ENCODE data around the gene ELMO2.
"Not testable (repeated sequence)": the region's sequence is repeated elsewhere in the genome, so short reads cannot be mapped to it uniquely, and the experiment has no call there.

Gene ELMO2

DNA sequence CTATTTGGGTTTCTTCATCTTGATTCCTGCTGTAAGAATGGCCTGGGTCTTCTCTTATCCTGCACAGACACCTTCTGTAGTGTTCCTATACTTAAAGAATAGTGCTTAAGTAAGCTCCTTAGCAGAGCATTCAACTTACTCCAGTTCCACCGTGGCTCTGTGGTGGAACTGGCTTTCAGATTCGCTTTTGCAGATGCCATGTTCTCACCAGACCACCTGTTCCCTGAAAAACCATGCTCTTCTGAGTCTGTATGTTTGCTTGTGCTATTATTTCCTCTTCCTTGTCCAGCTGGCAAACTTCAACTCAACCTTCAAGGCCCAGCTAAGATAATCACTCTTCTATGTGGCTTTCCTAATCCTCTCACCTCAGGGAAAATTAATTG lies 4.9 kb downstream of the ELMO2 start:
- no peak for DNase-seq

DNA sequence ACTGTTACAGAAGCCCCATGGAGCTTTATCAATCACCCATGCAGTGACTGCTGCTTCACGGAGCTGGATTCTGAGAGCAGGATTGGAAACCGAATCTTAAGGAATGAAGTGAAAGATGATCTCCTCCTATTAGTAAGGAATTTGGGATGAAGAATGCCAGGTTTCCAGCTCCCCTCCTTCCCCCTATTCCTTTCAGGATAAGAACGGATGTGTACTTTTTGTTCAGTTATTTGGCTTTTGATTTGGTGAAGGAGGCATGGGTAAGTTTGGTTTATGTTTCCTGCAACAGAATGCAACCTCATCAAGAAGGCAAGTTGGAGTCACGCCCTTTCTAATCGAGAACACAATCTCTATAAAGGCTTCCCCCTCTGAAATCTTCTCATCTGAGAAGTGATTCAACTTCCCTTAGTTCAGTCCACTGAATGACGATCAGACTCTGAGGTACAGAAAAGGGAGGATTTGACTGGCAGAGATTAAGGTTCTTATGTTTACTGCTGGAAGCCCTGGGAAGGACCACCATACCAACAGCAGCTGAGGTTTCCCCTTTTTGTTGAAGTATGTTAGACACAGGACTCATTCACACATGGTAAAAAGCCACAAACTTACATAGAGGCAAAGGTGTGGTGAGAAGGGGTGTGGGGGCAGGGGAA lies 5.5 kb downstream of the ELMO2 start:
- DNase-seq: no peak

DNA sequence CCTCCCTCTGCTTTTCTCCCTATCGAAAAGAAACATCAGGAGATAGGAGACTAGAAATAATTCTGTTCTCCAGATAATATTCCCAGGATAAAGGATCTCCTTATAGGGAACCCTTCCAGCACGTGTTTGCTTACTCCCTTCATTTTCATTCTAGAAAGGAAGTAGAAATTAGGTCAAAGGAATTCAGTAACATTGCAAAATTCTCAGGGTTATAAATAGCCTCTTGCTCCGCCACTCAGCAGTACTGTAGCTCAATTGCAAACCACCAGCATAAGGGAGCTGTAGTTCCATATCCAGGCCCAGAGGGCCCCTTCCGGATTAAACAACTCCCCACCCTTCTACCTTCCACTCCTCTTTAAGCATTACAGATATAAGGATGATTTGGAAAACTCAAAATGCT lies 6.2 kb downstream of the ELMO2 start:
- DNase-seq: no peak

DNA sequence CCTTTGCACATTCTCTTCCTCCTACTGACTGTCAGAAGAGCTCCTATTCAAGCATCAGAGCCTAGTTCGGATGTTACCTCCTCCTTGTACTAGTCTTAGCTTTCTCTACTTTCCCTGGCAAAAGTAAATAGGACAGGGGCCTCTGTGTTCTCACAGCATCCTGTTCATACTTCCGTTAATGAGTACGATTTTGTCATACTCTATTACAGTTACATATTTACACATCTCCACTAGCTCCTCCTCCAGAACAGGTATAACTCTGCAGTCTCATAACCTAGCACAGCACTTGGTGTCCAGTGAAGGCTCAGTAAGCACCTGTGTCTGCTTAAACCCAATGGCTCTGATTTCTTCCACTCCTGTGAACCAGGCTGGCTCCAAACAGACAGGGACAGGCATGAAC lies 7.0 kb downstream of the ELMO2 start:
- no peak for DNase-seq

DNA sequence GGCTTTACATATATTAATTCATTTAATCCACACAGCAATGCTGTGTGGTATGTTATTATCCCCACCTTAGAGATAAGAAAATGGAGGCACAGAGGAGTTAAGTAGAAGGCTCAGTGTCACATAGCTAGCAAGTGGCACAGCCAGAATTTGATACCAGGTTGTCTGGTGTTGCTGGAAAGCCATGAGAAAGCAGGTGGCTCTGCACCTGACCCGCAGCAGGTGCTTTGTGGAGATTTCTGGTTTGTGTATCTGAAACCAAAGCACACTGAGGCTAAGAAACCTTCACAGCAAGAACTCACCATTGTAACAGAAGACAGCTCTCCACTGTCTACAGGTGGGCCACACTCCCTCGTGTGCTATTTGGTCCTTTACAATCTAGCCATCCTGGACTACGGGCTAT lies 7.5 kb downstream of the ELMO2 start:
- DNase-seq: no peak

- no peak for DNase-seq
These were observed 10.2 kb downstream of the ELMO2 start for GRCh38 chr20:46396052-46396740.

DNA sequence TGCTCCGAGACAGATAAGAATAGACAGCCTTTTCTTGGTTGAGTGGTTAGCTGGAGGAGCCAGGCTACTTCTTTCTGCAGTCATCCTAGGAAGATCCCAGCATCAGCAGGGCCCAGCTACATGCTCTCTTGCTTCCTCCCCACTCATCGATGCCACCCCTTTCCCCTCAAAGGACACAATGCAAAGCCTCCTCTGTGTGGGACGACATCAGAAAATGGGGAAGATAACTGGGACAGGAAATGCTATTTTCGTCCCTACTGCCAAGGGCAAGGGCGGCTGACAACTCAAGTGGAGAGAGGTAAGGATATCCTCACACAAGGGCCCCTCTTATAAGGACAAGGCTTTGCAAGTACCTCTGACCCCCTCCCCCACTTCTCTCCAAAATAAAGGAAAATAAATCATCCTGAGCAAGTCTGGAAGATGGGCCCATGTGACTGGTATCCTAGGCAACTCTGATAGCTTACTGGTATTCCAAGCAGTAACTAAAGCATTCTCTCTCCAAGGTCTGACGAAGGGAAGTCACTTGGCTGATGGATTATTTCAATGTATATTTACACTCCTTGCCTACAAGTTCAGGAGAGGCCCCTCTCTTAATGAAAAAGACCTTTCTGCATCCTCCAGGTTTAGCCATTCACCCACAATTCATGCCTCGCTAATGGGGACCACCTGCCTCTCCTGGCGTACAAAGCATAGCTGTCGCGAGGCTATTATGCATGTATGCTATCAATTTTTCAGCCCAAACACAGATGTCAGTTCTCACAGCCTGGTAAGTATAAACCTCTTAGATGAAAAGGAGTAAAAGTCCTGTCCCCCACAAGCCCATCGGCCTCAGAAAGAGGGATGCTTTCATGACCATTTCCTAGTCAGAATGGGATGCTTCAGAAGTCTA lies 11.3 kb downstream of the ELMO2 start:
- no peak for DNase-seq

DNA sequence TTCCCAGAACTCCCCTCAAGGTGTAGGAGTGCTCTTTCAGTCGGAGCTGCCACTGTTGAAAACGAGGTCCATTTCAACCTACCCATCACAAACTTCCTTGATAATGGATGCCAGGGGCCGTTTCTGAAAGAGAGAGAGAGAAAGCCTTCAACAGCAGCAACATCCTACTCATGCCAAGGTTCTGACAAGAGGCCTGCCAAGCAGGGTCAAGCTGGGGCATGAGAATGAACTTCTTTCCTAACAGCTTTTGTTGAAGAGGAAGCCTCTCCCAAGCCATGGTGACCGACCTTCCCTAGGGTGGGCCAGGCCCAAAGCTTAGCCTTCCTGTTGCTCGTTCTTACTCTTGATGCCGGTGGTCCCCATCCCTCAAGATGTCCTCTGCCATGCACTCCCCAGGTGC lies 12.4 kb downstream of the ELMO2 start:
- DNase-seq: no peak

DNA sequence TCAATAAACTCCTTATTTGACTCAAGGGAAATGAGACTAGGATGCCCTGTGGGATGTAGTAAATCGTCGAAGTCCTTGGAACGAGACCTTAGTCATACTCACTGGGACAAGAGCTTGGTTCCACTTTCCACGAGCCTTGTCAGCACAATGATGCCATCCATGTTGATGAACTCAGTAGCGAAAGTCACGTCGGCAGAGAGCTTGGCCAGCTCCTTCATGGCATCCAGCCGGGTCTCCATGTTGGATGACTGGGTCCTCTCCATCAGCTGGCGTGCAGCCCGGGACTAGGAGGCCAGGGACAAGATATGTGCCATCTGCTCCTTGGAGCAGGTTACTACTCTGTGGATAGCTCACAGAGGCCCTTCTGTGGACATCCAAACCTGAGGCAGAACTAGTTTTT lies 17.5 kb downstream of the ELMO2 start:
- no peak for DNase-seq

DNA sequence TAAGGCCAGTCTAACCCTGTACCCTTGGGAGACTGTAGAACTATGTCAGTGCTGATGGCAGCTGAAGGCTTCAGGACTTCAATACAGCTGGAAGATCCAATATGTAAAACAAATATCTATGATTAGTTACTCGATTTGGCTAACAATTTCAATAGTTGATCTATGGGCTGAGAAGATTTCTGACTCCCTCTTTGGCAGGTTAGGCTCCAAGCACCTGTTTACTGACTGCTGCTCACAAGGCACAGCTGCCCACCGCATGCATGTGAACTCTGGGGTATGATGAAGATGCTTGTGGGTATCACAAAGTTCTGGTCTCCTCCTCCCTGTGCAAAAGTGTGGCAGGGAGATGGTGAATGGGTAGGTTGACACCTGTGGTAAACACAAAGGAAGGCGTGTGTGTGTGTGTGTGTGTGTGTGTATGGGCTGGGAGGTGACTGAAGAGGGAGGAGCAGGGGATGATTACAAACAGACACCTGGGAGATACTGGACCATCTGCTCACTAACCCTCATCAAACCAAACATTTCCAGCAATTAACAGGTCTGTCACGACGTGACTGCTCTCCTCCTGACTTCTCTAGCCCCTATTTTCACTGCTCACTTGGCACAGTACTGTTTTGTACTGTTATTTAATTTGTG lies 18.1 kb downstream of the ELMO2 start:
- DNase-seq: no peak

DNA sequence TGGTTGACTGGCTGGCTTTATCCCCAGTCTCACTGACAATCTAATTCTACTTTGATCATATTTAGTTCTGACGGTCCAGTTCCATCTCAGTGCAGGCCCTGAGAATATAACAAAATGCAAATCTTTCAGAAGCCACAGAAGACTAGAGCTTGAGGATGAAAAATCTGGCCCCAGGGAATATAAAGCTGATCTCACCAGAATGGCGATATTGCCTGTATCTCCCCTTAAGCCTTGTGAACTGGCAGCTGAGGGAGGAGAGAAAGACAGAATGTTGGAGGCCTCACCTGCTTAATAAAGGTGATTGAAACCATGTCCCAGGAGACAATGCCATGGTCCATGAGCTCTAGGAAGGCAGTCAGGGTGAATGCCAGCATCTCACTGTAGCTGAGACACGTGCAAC lies 19.4 kb downstream of the ELMO2 start:
- not testable (repeated sequence) for DNase-seq

DNA sequence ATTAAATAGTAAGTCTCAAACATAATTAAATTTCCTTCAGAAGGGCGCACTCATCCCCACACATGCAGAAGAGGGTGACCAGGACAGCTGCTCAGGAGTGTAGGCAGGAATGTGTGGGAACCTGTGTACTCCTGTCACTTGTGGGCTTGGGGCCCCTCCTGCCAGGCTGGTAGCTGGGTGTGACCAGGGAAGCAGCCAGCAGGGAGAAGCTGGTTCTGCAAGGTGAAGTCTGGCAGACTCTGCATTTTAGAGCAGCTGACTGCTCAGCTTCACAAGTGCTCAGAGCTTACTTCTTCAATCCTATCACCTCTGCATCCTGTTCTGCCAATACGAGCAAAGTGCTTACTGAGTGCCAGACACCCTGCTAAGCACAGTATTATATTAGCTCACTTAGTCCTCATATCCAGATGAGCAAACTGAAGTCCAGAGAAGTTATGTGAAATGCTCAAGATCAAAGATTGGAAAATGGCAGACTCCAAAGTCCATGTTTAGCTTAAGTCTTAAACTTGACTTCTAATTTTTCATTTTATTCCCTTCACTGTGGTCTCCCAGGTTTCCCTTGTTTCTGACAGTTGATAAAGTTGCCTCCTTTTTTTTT lies 27.9 kb downstream of the ELMO2 start:
- DNase-seq: no peak

DNA sequence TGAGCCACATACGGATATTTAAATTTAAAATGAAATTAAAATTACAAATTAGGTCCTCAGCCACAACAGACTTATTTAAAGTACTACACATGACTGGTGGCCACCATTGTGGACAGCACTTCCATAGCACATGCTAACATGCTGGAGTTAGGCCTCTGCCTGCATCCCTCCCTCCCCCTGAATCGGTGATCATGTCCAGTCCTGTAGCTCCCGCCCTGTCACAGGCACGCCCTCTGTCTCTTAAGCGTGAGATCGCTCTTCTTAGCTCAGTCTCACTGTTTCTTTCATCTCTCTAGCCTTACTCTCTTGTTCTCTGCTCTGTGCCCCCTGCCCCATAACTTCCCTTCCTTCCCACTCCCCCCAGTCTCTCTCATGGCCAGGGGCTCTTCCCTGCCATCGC lies 28.9 kb downstream of the ELMO2 start:
- no peak for DNase-seq

DNA sequence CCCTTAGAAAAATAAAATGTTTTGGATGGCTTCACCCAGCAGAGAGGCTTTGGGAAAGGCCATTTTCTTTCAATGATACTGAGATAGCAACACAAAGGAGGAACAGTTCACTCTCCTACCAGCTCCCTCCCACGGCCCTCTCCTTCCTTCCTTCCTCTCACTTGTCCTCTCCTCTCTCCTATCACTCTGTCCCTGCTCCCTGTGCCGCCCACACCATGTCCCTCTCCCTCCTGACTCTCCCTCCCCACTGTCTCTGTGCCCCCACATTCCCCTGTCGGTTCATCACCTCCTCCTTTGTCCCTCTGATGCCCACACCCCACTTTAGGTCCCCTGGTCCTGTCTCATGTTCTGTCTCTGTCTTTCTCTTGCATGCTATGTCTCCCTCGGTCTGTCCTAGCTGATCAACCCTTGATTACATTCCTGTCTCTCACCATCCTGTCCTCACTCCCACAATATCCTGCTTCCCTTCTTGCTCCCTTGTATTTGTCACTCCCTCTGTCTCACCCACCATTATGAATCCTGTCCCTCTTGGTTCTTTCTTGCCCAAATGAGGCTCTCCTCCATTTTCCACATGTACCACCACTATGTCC lies 30.1 kb downstream of the ELMO2 start:
- no peak for DNase-seq

- DNase-seq: no peak
These were observed 30.6 kb downstream of the ELMO2 start for GRCh38 chr20:46375771-46376170.

- no peak for DNase-seq
These were observed 32.0 kb downstream of the ELMO2 start for GRCh38 chr20:46374383-46374782.

DNA sequence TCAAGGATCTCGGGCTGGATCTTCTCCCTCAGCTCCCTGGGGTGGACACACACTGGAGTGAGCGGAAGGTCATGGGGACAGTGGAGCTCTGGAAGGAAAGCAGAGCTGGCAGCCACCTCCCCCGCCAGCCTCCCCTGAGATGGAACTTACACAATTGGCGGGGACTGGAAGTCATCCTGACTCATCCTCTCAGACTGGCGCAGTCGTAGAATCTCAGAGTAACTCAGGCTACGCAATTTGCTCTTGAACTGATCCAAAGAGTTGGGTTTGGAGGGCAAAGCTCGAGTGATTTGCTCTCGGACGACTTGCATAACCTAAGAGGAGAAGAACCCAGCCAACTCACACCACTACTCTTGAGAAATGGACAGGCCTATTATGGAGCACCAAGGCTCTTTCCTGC lies 34.8 kb downstream of the ELMO2 start:
- DNase-seq: no peak

- DNase-seq: no peak
These were observed 37.5 kb downstream of the ELMO2 start for GRCh38 chr20:46368902-46369268.

- no peak for DNase-seq
These were observed 38.2 kb downstream of the ELMO2 start for GRCh38 chr20:46367967-46368901.

DNA sequence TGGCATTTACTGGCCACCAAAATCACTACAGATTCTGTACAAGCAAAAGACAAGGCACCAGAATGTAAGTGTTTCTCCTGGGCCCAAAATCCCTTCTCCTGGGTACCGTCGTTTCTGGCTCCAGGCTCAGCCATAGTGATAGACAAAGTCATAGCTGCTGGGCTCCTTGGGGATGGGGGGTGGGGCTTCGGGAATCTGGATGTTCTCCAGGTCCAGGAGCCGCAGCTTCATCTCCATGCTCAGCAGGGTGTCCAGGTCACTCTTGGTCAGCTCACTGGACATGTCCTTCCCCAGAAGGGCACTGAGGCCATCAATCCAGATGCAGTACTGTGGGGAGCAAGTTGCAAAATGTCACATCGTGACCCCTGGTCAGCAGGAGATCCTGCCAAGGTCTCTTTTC lies 39.2 kb downstream of the ELMO2 start:
- DNase-seq: no peak

DNA sequence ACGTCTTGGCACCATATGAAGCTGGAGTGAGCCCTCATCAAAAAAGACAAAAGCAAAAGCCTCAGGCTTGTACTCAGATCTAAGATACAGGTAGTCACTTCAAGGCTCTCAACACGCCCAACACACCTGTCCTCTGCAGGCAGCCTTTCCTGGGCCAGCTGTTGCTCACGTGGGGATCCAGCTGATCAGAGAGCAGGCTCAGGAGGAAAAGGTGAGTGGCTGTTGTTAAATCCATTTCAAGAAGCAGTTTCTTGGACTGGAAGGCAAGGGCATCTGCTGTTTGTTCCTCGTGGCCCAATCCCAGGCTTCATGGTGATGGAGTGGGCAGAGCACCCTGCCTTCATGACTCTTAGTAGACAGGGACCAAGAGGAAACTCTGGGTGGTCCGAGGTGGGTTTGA lies 39.6 kb downstream of the ELMO2 start:
- no peak for DNase-seq
